Camera-type eye (tissue), 1 donor: ENCODE measurements around the gene TMEM161B. TPM values are rescaled to one million over a fixed set of nuclear protein-coding genes. Genes with fewer than 3 reads are reported as not detected.

Source experiments
- total RNA-seq: library from RNA; depleted of rRNA; stranded (reverse); fragments of >200 nt; gene quantifications from one replicate; pipeline ENCODE4 v1.2.3, GENCODE V29; 2014

The TMEM161B gene
- 70.0 TPM for total RNA-seq

DNA sequence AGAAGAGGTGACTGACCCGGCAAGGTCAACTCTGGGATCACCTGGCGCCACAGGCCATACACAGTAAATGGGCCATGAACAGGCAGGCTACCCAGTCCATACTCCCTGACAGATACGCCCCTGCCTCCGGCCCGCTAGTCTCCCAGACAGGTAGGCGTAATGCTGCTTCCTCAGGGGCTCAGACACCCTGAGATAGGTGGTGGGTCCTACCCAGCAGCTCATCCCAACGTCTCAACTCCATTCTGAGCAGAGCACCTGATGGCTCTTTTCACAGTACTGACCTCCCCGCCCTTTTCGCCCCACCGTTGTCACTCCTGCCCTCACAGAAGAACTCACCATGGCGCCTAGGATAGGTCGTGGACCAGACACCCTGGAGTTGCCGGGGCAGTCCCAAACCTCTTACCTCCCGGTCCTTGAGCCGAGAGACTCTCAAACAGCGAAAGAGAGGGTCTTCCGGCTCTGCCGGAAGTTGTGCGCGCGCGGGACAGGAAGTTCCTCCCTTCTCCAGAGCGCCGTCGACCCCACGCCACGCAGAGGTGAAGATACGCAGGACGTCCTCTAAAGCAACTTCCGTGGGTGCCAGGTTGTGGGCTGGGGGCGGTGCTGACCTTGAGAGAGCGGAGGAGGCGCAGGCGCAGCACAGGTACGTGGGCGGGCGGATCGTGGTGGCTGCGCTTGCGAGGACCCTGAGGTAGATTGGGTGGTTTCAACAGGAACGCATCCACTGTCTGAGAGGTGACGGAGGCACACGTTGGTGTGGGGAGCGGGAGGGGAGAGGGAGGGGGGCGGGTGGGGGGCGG, at the start of gene TMEM161B:
Gene TMEM161B, minus strand, starts transcription at position 461 of the 800 bp plus-strand sequence. Its CDS starts 122 bp downstream, at position 339.

